ENCODE results near the gene CDYL.

DNA sequence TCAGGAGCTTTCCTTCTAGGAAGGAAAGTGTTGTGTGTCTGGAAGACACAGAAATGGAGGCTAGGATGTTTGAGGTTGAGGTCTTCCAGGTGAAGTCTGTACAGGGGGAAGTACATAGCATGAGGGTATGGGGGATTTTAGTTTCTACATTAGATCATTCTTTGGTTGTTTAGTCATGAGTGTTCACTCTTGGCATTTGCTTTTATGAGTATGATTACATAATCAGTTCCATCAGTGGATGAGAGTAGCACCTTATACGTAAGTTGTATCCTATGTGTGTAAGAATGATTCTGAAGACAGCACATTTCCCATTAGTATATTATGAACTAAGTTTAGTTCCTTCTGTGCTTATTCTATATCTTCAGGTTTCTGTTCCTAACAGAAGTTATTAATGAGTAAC is 1.9 kb downstream of the CDYL start:
- TF ChIP-seq, protein P1, sequence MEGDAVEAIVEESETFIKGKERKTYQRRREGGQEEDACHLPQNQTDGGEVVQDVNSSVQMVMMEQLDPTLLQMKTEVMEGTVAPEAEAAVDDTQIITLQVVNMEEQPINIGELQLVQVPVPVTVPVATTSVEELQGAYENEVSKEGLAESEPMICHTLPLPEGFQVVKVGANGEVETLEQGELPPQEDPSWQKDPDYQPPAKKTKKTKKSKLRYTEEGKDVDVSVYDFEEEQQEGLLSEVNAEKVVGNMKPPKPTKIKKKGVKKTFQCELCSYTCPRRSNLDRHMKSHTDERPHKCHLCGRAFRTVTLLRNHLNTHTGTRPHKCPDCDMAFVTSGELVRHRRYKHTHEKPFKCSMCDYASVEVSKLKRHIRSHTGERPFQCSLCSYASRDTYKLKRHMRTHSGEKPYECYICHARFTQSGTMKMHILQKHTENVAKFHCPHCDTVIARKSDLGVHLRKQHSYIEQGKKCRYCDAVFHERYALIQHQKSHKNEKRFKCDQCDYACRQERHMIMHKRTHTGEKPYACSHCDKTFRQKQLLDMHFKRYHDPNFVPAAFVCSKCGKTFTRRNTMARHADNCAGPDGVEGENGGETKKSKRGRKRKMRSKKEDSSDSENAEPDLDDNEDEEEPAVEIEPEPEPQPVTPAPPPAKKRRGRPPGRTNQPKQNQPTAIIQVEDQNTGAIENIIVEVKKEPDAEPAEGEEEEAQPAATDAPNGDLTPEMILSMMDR (conservative IDR thresholded peaks at IDR 0.05; ENCODE audit: low read depth, low read length): no peak
- TF ChIP-seq CEBPB (IDR thresholded peaks at IDR 0.05; ENCODE audit: low read depth, low read length) (no peak; the same call in 1 of the 2 replicates), RAD21 (IDR thresholded peaks at IDR 0.05; ENCODE audit: low read length) (no peak), FOS (IDR thresholded peaks at IDR 0.05; ENCODE audit: low read depth, low read length) (no peak), NFE2L2 (IDR thresholded peaks at IDR 0.05; ENCODE audit: low read depth, low read length) (no peak), POLR2A (IDR thresholded peaks at IDR 0.05; ENCODE audit: low read depth, low read length) (no peak)
- TF ChIP-seq, protein P2, sequence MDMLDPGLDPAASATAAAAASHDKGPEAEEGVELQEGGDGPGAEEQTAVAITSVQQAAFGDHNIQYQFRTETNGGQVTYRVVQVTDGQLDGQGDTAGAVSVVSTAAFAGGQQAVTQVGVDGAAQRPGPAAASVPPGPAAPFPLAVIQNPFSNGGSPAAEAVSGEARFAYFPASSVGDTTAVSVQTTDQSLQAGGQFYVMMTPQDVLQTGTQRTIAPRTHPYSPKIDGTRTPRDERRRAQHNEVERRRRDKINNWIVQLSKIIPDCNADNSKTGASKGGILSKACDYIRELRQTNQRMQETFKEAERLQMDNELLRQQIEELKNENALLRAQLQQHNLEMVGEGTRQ (IDR thresholded peaks at IDR 0.05; ENCODE audit: low read depth, low read length): no peak

Measured in IMR-90 (cell line).